GM19438 (cell line): ENCODE measurements around the gene SPG7.
A peak's percentile ranks its signal among the peaks of the same experiment; 100 is the strongest.
"Not testable (repeated sequence)": the region's sequence is repeated elsewhere in the genome, so short reads cannot be mapped to it uniquely, and the experiment has no call there.

Source experiments
- ATAC-seq: cut with Tn5 transposase; IDR thresholded peaks from one replicate; pipeline ENCODE4 v1.9.1; 2021; ENCODE audit warnings: low read depth; ENCODE audit not compliant: unreplicated experiment

SPG7 gene

DNA sequence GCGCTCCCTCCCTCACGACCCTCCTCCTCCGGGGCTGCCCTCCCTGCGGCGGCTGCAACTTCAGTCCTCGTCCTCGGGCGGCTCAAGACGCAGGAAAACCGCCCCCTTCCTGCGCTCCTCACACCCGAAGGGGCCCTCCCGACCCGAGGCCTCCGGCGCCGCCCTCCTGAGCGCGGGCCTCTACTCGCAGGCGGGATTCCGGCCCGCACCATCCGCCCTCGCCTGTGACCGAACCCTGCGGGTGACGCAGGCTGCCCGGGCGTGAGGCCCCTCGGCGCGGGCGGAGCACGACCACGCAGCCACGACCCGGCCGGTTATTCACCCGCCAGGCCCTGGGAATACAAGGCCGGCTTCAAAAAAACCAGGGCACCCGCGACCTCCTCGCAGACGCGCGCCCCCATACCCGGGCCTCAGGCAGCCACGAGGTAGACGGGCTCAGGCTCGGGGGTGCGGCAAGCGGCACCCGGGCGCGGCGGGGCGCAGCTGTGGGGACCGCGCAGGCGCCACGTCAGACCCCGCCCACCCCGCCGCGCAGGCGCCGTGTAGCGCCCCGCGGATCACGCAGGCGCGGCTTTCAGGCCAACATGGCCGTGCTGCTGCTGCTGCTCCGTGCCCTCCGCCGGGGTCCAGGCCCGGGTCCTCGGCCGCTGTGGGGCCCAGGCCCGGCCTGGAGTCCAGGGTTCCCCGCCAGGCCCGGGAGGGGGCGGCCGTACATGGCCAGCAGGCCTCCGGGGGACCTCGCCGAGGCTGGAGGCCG is at the start of gene SPG7:
Gene SPG7 (plus strand): TSS at position 570 of the 757 bp plus-strand sequence. CDS start 15 bp downstream, at position 585.
- peak; percentile 49 for ATAC-seq

DNA sequence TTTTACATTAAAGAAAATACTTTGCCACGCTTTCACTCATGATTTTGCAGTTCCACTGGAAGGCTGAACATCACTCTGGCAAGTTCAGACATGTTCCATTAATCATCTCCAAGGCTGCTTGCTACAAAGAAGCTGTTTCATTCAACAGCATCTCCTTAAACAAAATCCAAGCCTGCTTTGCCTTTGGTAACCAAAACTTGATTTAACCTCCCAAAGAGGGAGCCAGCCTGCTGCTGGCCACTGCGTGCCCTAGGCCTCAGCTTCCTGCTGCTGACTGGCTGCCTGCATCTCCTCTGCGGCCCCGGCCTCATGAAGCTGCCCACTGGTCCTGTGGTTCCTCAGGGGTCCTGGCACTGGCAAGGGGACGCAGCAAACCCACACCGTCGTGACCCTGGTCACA is 49.7 kb upstream of the SPG7 start:
- ATAC-seq, result no peak

DNA sequence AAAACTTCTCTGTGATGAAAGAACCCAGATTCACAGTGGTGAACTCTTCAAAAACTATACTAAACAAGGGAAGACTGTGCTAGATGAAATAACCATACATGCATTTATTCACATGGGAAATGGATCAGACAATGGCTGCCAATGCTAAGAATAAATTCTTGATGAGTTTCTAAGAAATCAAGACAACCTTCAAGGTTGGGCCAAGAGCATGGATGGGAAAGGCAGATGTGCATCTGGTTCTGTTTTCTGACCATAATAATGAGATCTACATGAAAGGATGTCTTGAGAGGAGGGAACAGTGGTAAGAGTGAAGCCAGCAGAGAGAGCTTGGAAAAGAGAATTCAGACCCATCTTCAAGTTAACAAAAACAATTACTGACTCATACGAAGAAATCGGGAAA is 49.2 kb upstream of the SPG7 start:
- no peak for ATAC-seq

DNA sequence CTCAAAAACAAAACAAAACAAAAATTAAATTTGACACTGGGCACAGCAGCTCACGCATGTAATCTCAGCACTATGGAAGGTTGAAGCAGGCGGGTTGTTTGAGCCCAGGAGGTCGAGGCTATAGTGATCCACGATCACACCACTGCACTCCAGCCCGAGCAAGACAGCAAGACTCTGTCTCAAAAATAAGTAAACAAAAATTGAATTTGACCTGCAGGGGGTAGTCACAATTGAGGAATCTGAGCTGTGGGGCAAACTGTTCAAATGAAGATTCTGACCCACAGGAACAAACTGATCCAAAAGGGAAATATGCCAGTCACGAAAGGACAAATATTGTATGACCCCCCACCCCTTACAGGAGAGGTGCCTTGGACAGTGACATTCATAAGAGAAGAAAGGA is 47.6 kb upstream of the SPG7 start:
- no peak for ATAC-seq

DNA sequence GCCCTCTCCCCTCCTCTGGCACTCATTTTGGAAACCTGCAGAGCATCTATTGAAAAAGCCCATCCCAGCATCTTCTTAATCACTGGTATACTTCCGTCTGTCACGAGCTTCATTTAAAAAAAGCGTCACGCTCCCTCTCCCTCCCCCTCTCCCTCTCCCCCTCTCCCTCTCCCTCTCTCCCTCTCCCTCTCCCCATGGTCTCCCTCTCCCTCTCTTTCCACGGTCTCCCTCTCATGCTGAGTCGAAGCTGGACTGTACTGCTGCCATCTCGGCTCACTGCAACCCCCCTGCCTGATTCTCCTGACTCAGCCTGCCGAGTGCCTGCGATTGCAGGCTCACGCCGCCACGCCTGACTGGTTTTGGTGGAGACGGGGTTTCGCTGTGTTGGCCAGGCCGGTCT is 46.3 kb upstream of the SPG7 start:
- not testable (repeated sequence) for ATAC-seq

DNA sequence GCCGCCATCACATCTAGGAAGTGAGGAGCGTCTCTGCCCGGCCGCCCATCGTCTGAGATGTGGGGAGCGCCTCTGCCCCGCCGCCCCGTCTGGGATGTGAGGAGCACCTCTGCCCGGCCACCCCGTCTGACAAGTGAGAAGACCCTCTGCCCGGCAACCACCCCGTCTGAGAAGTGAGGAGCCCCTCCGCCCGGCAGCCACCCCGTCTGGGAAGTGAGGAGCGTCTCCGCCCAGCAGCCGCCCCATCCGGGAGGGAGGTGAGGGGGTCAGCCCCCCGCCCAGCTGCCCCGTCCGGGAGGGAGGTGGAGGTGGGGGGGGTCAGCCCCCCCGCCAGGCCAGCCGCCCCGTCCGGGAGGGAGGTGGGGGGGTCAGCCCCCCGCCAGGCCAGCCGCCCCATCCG is 45.6 kb upstream of the SPG7 start:
- not testable (repeated sequence) for ATAC-seq

DNA sequence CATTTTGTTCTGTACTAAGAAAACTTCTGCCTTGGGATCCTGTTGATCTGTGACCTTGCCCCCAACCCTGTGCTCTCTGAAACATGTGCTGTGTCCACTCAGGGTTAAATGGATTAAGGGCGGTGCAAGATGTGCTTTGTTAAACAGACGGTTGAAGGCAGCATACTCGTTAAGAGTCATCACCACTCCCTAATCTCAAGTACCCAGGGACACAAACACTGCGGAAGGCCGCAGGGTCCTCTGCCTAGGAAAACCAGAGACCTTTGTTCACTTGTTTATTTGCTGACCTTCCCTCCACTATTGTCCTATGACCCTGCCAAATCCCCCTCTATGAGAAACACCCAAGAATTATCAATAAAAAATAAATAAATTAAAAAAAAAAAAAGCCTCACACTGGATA is 44.9 kb upstream of the SPG7 start:
- ATAC-seq, result not testable (repeated sequence)

DNA sequence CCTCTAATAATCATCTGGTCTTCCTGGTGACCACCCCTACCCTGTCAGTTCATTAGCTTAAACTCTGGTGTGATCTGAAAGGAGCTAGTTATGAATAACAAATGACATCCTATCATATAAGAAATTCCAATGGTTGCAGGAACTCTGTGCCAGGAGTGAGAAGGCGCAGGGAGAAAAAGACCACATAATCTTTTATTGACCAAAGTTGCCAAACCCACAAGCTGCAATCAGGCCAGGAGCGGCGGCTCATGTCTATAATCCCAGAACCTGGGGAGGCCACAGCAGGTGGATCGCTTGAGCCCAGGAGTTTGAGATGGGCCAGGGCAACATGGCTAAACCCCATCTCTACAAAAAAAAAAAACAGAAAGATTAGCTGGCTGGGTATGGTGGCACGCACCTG is 41.3 kb upstream of the SPG7 start:
- no peak for ATAC-seq

DNA sequence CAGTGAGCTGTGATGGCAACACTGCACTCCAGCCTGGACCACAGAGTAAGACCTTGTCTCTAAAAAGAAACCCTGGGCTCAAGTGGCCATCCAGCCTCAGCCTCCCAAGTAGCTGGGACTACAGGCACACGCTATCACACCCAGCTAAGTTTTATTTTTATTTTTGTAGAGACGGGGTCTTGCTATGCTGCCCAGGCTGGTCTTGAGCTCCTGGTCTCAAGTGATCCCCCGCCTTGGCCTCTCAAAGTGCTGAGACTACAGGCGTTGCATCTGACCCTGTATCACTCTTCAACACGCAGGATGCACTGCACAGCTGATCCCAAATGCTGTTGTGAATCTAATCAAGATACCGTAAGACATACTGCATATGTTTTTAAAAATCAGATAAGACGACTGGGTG is 40.8 kb upstream of the SPG7 start:
- ATAC-seq, result no peak

DNA sequence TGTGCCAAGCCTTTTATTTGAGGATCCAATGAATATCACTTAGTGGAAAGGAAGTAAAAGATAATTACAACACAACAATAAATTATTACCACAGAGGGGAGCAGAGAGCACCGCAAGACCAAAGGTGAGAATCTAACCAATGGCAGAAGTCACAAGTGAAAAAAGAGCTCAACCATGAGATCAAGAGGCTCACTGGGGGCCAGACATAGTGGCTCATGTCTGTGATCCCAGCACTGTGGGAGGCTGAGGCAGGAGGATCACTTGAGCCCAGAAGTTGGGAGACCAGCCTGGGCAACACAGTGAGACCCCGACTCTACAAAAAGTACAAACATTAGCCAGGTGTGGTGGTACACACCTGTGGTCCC is 35.5 kb upstream of the SPG7 start:
- no peak for ATAC-seq

DNA sequence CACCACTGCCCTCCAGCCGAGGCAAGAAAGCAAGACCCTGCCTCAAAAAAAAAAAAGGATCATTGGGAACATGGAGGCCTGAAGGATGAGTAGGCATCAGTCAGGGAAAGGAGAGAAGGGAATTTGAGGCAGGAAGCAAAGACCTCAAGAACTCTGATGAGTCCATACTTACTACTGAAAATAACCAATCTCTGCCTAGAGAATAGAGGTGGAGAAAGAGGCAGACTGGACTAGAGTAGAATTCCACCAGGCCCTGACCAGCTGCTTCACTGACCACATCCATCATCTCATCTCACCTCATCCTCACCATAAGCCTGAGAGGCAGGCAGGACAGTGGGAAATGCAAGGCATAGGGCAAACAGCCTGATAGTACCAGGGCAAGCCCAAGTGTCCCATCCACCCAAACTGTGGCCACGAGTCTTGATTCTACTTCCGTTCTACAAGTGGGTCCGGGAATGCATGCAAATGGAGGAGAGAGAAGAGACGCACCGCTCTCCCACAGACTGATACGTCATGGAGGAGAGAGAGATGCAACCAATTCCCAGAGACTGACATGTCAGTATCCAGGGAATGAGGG is 35.0 kb upstream of the SPG7 start:
- ATAC-seq, result no peak

DNA sequence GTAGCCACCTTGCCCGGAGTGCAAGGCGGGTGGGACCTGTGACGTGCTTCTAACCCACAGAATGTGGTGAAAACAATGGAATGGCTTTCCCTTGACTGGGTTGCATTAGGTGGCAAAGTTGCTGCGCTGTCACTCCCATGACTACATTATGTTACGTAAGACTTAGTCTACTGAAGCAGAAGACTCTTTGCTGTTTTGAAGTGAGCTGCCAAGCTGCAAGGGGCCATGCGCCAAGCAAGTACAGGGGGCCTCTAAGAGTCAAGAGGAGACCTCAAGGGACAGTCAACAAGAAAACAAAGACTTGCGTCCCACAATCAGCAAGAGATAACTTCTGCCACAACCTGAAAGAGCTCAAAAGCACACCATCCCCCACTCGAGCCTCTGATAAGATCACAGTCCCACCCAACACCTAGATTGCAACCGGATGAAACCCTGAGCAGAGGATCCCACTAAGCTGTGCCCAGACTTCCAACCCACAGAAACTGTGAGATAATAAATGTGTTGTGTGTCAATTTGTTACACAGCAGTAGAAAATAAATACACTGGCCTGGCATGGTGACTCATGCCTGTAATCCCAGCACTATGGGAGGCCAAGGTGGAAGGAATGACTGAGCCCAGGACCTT is 34.3 kb upstream of the SPG7 start:
- no peak for ATAC-seq

DNA sequence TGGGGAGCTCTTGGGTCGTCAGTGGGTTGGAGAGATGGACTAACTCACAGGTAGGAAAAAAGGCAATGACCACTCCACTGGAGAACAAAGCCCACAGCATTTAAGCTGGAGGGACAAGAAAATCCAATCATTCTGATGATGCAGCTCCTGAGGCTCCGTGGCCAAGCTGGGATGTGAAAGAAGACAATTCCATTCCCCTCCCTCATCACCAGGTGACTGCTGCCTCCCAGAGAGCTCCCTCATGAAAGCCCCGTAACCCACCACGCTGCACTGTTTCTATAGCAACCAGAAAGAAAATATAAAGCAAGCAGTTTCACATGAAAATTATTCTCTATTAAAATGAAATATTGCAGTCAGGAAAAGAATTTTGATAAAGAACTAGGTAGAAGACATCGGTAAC is 33.1 kb upstream of the SPG7 start:
- no peak for ATAC-seq

DNA sequence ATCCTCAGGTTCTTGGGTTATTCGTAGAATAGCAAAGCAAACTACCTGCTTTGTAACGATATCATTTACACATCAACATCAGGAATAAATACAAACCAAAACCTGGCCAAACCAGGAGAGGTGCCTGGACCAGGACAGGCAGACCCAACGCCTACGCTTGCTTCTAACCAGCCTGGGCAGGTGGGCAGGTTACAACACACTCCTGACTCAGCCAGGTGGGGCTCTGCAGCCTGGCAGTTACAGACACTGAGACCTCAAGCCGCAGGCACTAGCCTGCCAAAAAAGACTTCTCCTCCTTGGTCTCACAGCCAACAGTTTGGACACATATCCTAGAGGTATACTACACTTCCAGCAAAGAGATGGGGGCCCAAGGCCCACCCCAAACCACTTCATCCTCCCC is 31.8 kb upstream of the SPG7 start:
- ATAC-seq, result no peak

DNA sequence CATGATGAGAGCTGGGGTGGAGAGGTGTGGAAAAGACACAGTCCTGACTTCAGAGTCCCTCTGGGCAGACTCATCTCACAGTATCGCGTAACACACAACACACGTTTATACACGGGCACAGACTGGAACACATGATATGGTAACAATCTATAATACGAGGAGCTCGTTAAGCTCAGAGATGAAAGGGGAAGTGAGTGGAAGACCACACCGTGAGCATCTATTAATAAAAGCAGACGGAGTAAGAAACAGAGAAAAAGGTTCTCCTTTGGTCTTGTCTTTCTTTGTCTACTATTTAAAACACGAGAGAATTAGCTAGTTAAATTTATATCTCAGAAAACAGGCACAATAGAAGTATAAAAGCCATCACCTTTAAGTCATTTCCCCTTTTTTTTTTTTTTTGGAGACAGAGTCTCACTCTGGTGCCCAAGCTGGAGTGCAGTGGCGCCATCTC is 31.4 kb upstream of the SPG7 start:
- no peak for ATAC-seq

DNA sequence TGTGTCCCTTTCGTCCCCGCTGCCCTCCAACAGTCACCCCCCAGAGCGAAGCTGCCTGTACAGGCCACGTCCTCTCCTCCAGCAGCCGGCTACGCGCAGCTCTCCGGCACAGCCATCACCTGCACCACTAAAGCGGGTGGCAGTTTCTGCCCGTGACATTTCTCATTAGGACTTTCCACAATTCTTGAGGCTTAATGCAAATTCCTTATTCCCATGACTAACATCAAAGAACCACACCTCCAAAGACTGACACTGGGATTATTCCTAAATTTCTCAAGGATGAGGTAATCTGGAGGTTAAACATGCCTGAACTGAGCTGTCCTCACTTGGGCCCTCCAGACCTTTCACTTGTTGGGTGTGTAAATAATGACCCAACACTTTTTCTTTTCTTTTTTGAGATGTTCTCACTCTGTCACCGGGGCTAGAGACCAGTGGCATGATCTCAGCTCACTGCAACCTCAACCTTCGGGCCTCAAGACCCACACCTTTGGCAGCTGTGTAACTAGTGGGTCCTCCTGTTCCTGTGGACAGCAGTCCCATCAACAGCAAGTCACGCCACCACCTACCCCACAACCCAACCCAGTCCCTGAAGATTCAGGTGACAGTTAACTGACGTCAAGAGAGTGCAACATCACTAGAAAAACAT is 29.5 kb upstream of the SPG7 start:
- ATAC-seq, result no peak

DNA sequence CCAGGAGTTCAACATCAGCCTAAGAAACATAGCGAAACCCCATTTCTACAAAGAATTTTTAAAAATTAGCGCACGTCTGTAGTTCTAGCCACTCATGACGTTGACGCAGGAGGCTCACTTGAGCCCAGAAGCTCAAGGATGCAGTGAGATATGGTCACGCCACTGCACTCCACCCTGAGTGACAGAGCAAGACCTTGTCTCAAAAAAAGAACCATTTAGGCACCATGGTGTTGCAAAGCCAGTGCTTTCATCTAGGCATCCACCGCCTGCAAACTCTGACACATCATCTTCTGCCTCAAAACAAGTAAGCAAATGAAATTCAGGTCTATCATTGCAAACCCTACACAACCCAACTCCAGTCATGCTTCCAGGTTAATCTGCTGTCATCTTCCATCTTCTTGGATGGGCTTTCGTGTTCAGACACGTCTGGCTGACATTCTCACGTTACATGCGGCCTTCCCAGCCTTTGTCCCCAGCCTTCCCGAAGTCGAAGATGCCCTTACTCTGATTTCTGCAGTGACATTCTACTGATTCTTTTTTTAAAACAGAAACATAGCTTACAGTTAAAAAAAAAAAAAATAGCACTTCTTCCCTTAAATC is 26.7 kb upstream of the SPG7 start:
- ATAC-seq, result no peak

DNA sequence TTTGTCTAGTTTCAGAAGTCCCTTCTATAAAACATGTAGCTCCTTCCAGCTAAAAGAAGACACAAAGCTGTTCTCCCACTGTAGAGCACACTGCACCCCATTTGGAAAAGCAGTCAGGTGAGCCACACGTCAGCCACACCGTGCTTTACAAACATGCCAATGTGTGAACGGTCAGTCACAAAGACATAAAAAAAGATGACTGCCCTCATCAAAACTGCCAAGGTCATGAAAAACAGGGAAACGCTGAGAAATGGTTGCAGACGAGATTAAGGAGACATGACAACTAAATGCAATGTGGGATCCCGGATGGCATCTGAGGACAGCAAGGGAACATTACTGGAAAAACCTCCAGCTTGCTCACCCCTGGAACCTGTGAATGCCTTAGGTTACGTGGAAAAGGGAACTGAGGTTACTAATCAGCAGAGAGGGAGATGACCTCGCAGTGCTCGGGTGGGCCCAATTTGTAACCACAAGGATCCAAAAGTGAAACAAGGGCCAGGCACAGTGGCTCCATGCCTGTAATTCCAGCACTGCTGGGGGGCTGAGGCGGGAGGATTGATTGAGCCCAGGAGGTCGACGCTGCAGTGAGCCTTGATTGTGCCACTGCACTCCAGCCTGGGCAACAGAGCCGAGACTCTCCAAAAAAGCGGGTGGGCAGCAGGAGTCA is 25.9 kb upstream of the SPG7 start:
- ATAC-seq, result no peak

DNA sequence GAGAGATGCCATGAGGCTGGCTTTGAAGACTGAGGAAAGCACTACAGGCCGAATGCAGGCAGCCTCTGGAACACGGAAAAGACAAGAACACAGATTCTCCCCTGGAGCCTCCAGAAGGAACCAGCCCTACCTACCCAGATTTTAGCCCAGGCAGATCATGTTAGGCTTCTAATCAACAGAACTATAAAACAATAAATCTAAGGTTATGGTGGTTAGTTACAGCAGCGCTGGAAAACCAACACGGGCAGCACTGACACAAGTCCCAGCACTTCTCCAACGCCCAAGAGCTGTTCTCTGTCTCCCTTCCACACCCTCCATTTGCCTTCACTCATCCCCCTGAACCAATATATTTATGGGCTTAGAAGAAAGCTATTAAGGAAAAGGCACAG is 25.4 kb upstream of the SPG7 start:
- no peak for ATAC-seq

DNA sequence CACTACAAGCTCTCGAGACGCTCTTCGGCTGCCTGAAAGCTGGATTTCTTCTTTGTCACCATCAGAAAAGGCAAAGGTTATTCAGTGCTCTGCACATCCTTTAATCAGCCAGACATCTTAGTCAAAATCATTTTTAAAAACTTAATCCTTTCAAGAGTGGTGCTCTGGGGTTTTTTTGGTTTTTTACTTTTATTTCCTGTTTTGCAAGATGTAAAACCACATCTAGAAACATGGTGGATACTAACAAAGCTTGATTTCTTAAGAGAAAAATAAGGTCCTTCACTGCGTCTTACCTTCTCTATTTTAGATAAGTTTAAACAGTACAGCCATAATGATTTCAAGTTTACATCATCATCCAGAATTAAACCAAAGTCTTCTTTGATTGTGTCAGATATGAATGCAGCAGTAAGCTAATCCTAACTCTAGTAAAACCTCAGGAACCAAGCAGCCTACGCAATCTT is 24.1 kb upstream of the SPG7 start:
- no peak for ATAC-seq
